OCI-LY3 (cell line): ENCODE data around the gene RHOB.

Source experiments
- EZH2phosphoT487 ChIP-seq: fragments of 200-600 bp; shearing (Covaris generic); IDR thresholded peaks from 2 replicates; pipeline ENCODE4 v1.6.1; 2018; ENCODE audit warnings: antibody characterized with exemption, mixed run types, low read depth
- TF ChIP-seq, protein P1 (sequence below): fragments of 200-600, 300-600 bp; sonication (generic); IDR thresholded peaks from 2 replicates; pipeline ENCODE4 v1.5.1; 2014; ENCODE audit warnings: antibody characterized with exemption, low read length, low read depth

DNA sequence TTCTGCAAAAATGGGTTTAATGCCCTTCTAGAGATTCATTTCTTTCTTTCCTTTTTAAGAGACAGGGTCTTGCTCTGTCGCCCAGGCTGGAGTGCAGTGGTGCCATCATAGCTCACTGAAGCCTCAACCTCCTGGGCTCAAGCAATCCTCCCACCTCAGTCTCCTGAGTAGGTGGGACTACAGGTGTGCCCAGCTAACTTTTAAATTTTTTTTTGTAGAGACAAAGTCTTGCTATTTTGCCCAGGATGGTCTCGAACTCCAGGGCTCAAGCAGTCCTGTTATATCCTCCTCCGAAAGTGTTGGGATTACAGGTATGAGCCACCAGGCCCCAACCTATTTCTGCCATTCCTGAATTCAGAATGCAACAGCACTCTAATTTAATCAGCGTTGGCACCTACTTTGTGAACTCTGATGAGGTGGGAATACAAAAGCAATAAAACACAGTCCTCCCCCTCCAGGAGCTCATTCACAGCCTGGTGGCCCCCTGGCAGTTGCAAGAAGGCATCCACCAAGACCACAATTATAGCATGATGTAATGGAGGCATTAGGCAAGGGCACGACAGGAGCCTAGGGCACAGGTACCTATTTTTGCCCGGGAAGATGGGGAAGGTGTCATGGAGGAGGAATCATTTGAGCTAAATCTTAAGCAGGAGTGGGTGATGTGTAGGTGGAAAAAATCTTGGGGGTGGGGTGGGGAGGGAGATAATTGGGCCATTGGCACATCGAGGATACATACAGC is 5.1 kb downstream of the RHOB start:
- TF ChIP-seq, protein P1, sequence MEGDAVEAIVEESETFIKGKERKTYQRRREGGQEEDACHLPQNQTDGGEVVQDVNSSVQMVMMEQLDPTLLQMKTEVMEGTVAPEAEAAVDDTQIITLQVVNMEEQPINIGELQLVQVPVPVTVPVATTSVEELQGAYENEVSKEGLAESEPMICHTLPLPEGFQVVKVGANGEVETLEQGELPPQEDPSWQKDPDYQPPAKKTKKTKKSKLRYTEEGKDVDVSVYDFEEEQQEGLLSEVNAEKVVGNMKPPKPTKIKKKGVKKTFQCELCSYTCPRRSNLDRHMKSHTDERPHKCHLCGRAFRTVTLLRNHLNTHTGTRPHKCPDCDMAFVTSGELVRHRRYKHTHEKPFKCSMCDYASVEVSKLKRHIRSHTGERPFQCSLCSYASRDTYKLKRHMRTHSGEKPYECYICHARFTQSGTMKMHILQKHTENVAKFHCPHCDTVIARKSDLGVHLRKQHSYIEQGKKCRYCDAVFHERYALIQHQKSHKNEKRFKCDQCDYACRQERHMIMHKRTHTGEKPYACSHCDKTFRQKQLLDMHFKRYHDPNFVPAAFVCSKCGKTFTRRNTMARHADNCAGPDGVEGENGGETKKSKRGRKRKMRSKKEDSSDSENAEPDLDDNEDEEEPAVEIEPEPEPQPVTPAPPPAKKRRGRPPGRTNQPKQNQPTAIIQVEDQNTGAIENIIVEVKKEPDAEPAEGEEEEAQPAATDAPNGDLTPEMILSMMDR = no peak
- TF ChIP-seq EZH2phosphoT487 = no peak
